NCI-H510A (cell line): ENCODE results near the gene DMXL2.
"Not testable (repeated sequence)": the region's sequence is repeated elsewhere in the genome, so short reads cannot be mapped to it uniquely, and the experiment has no call there.

Source experiments
- DNase-seq: peaks from one replicate; lab custom pipeline; 2025; lab: John Stamatoyannopoulos, UW

The DMXL2 gene

GRCh38 chr15:51624022-51624421, 1.5 kb upstream of the DMXL2 start:
- DNase-seq = no peak

GRCh38 chr15:51623386-51623938, 891 bp upstream of the DMXL2 start:
- DNase-seq = no peak

- DNase-seq = no peak
These were observed 501 bp downstream of the DMXL2 start for GRCh38 chr15:51621936-51622603.

GRCh38 chr15:51621155-51621765, 1.3 kb downstream of the DMXL2 start:
- no peak for DNase-seq

GRCh38 chr15:51620641-51621040, 1.9 kb downstream of the DMXL2 start:
- no peak for DNase-seq

- DNase-seq = no peak
These were observed 2.4 kb downstream of the DMXL2 start for GRCh38 chr15:51620122-51620521.

- DNase-seq = no peak
These were observed 3.1 kb downstream of the DMXL2 start for GRCh38 chr15:51619331-51620035.

GRCh38 chr15:51617886-51618285, 4.7 kb downstream of the DMXL2 start:
- DNase-seq = no peak

GRCh38 chr15:51613951-51614350, 8.6 kb downstream of the DMXL2 start:
- DNase-seq = no peak

GRCh38 chr15:51612669-51613068, 9.9 kb downstream of the DMXL2 start:
- not testable (repeated sequence) for DNase-seq

- DNase-seq = not testable (repeated sequence)
These were observed 19.1 kb downstream of the DMXL2 start for GRCh38 chr15:51603462-51603948.

GRCh38 chr15:51603002-51603401, 19.6 kb downstream of the DMXL2 start:
- DNase-seq = no peak

GRCh38 chr15:51602484-51602883, 20.1 kb downstream of the DMXL2 start:
- no peak for DNase-seq

- DNase-seq = no peak
These were observed 20.8 kb downstream of the DMXL2 start for GRCh38 chr15:51601801-51602200.

- DNase-seq = no peak
These were observed 22.5 kb downstream of the DMXL2 start for GRCh38 chr15:51600114-51600513.

GRCh38 chr15:51589881-51590568, 32.5 kb downstream of the DMXL2 start:
- no peak for DNase-seq

GRCh38 chr15:51588966-51589365, 33.6 kb downstream of the DMXL2 start:
- no peak for DNase-seq

- DNase-seq = no peak
These were observed 36.6 kb downstream of the DMXL2 start for GRCh38 chr15:51585986-51586385.

- no peak for DNase-seq
These were observed 41.6 kb downstream of the DMXL2 start for GRCh38 chr15:51580982-51581381.

- DNase-seq = no peak
These were observed 42.2 kb downstream of the DMXL2 start for GRCh38 chr15:51580385-51580784.

GRCh38 chr15:51579012-51579411, 43.6 kb downstream of the DMXL2 start:
- DNase-seq = no peak

- no peak for DNase-seq
These were observed 44.8 kb downstream of the DMXL2 start for GRCh38 chr15:51577636-51578304.
